ENCODE results near the gene ATF1.

- TF ChIP-seq EP300 (IDR thresholded peaks at IDR 0.05) (no peak), CTCF (IDR thresholded peaks at IDR 0.05) (no peak)
Measured at GRCh38 chr12:50799908-50800307, 36.0 kb downstream of the ATF1 start.

Measured in stomach (tissue), 4 donors.